Transverse colon (tissue), 4 donors: ENCODE measurements around the gene CENPL. TPM values are rescaled to one million over a fixed set of nuclear protein-coding genes. Genes with fewer than 3 reads are reported as not detected.

Source experiments
- DNase-seq: peaks from one replicate; pipeline ENCODE4 v3.0.0-alpha.2; 2019
- H3K27ac ChIP-seq, 4 donors: fragments of 200-600 bp; sonication (generic); 2 replicates each; pipeline ENCODE4 v1.5.1; 2016 to 2018; ENCODE audit warnings: inconsistent platforms in 4 of 4
- H3K27me3 ChIP-seq: fragments of 200-600 bp; sonication (generic); 2 replicates; pipeline ENCODE4 v1.5.1; 2017; ENCODE audit warnings: inconsistent platforms
- H3K36me3 ChIP-seq, 4 donors: fragments of 200-600 bp; sonication (generic); 2 replicates each; pipeline ENCODE4 v1.5.1; 2017 to 2019; ENCODE audit warnings: inconsistent platforms in 4 of 4
- H3K4me1 ChIP-seq, 4 donors: fragments of 200-600 bp; sonication (generic); 2 replicates each; pipeline ENCODE4 v1.5.1; 2017 to 2020; ENCODE audit warnings: inconsistent platforms in 4 of 4
- H3K4me3 ChIP-seq, 4 donors: fragments of 200-600 bp; sonication (generic); 1 replicate in 1 of 4; 2 replicates in 3 of 4; pipeline versions ENCODE4 v1.5.1 to v1.6.1; 2017 to 2019; ENCODE audit warnings: inconsistent platforms in 4 of 4
- H3K9me3 ChIP-seq, 2 donors: fragments of 200-600 bp; sonication (generic); 2 replicates each; pipeline ENCODE4 v1.5.1; 2017 to 2019; ENCODE audit warnings: inconsistent platforms in 2 of 2
- CTCF ChIP-seq, 5 experiments: fragments of 200-600 bp in 3 of 5; fragments of 450-650 bp in 2 of 5; sonication (generic) in 3 of 5; IDR thresholded peaks; 1 replicate in 2 of 5; 2 replicates in 3 of 5; pipeline ENCODE4 v1.5.1; 2016 to 2017; ENCODE audit warnings: antibody characterized with exemption in 5 of 5, inconsistent platforms in 3 of 5, mild to moderate bottlenecking in 2 of 5, moderate library complexity in 1 of 5
- EP300 ChIP-seq: sonication (generic); formaldehyde crosslinking; IDR thresholded peaks from one replicate; pipeline ENCODE4 v1.6.1; 2017; ENCODE audit warnings: antibody characterized with exemption, low read depth
- POLR2A ChIP-seq: fragments of 450-650 bp; IDR thresholded peaks from one replicate; pipeline ENCODE4 v1.6.1; 2016; ENCODE audit warnings: antibody characterized with exemption, mild to moderate bottlenecking, moderate library complexity
- POLR2AphosphoS5 ChIP-seq, 3 donors: sonication (generic); formaldehyde crosslinking; IDR thresholded peaks; one replicate each; pipeline ENCODE4 v1.6.1; 2016; ENCODE audit warnings: antibody characterized with exemption in 3 of 3
- WGBS, 2 donors: methylation state at CpG; one replicate each; pipeline ENCODE4 v1.1.5; 2018; ENCODE audit warnings: low coverage in 1 of 2; 5-methylcytosine and 5-hydroxymethylcytosine counted together
- in situ Hi-C, 4 donors: fragments of 200-750 bp; cut with MboI; loops; one replicate each; pipeline versions ENCODE4 v1.15.0 to v1.15.1; 2017; ENCODE audit warnings: low sequenced_read_pairs in 3 of 4, low pct_ligation_motif_present in 1 of 4, low pct_unique_long_range_greater_than_20kb in 1 of 4
- intact Hi-C: fragments of 100-400 bp; cut with DNase I; formaldehyde crosslinking; loops from one replicate; pipeline ENCODE4 v1.15.1; 2023; ENCODE audit warnings: low total_unique reads
- total RNA-seq, 4 donors: library from RNA; depleted of rRNA; stranded (reverse); fragments of >200 nt; gene quantifications; one replicate each; pipeline ENCODE4 v1.1.0, GENCODE V29; 2016

The CENPL gene
- 1 to 10 TPM in 3 of 4 donors, not detected in 1; 4.3 to 6.7 (median 4.9) TPM for total RNA-seq

- Histone ChIP-seq H3K4me3 (peak within 1 kb of the TSS; percentile 48 to 89 (median 64)), H3K36me3 (no peaks in the 10 kb centered on the region), H3K4me1 (peaks cover 8 to 32% (median 8%) of the 10 kb centered on the region in 4 donors), H3K27ac (peak within 1 kb of the TSS; percentile 91 to 94 (median 92)), H3K9me3 (no peaks in the 10 kb centered on the region), H3K27me3 (no peaks in the 10 kb centered on the region)
- in situ Hi-C loops (loop anchor here in 3 of 4 donors (10.0 to 25.0 kb wide), 3 partner anchors 387 to 1087 kb away; no protein-coding TSS in a partner anchor), intact Hi-C loops (loop anchor here (10.0 kb wide), 1 partner anchor 400 kb away; no protein-coding TSS in a partner anchor)
- peak; percentile 96 for DNase-seq
- 0 to 1% methylated on average over 1 to 55 of the region's 55 CpGs for WGBS, 2 donors
- peak; percentile 62 for TF ChIP-seq POLR2A
- TF ChIP-seq EP300 = no peak
- peak; percentile 43 to 69 (median 55) for TF ChIP-seq POLR2AphosphoS5 (IDR thresholded peaks at IDR 0.05)
- TF ChIP-seq CTCF (IDR thresholded peaks at IDR 0.05) = peak in 1 of 5 experiments; percentile 28
Measured at GRCh38 chr1:173824315-173825081, at the start of gene CENPL, which contains the start of gene DARS2. Gene CENPL (minus strand): TSS chr1:173824883. CDS start chr1:173811299, 13,584 bp downstream. Gene DARS2 (plus strand): TSS chr1:173824673. CDS start chr1:173825230, 557 bp downstream.

GRCh38 chr1:173871500-173871899 is 46.8 kb upstream of the CENPL start:
- no peak overlapping the region for H3K4me3 ChIP-seq
- intact Hi-C loops = no loop called here
- H3K9me3 ChIP-seq = no peaks in the 10 kb centered on the region
- TF ChIP-seq POLR2A = no peak
- 85 to 92% methylated on average over 2 of the region's 2 CpGs for WGBS, 2 donors
- DNase-seq = no peak
- peaks cover 5 to 32% (median 21%) of the 10 kb centered on the region in 4 donors for H3K4me1 ChIP-seq
- H3K27me3 ChIP-seq = no peaks in the 10 kb centered on the region
- in situ Hi-C loops = no loop called here
- peaks cover 0 to 6% (median 0%) of the 10 kb centered on the region in 4 donors for H3K36me3 ChIP-seq
- H3K27ac ChIP-seq = no peak overlapping the region

- no peaks in the 10 kb centered on the region for H3K27me3 ChIP-seq
- in situ Hi-C loops = no loop called here
- H3K27ac ChIP-seq = peak overlapping the region in 1 of 4 donors; percentile 96
- intact Hi-C loops = no loop called here
- no peak overlapping the region for H3K4me3 ChIP-seq
- no peaks in the 10 kb centered on the region for H3K9me3 ChIP-seq
- peaks cover 0 to 6% (median 0%) of the 10 kb centered on the region in 4 donors for H3K36me3 ChIP-seq
- no peak for DNase-seq
- TF ChIP-seq EP300 (no peak), POLR2AphosphoS5 (IDR thresholded peaks at IDR 0.05) (no peak), CTCF (IDR thresholded peaks at IDR 0.05) (no peak), POLR2A (no peak)
- H3K4me1 ChIP-seq = peaks cover 9 to 36% (median 25%) of the 10 kb centered on the region in 4 donors
- 87% methylated on average over 5 of the region's 5 CpGs; no CpG with 5 or more reads in 1 of the 2 donors for WGBS, 2 donors
Measured at GRCh38 chr1:173871091-173871490, 46.4 kb upstream of the CENPL start.

- 70 to 80% methylated on average over 6 to 15 of the region's 15 CpGs for WGBS, 2 donors
- TF ChIP-seq EP300 (no peak), POLR2AphosphoS5 (IDR thresholded peaks at IDR 0.05) (peak in 1 of 3 donors; percentile 8)
- DNase-seq = peak; percentile 32
- no peaks in the 10 kb centered on the region for H3K27me3 ChIP-seq
- peaks cover 0 to 7% (median 0%) of the 10 kb centered on the region in 4 donors for H3K36me3 ChIP-seq
- in situ Hi-C loops = no loop called here
- intact Hi-C loops = no loop called here
- no peak overlapping the region for H3K4me3 ChIP-seq
- peak overlapping the region; percentile 95 to 98 (median 97) for H3K27ac ChIP-seq
- peaks cover 10 to 43% (median 30%) of the 10 kb centered on the region in 4 donors for H3K4me1 ChIP-seq
- H3K9me3 ChIP-seq = no peaks in the 10 kb centered on the region
Measured at GRCh38 chr1:173870252-173871075, 45.8 kb upstream of the CENPL start.
